ENCODE measurements around the gene ALDOA. TPM values are rescaled to one million over a fixed set of nuclear protein-coding genes. Genes with fewer than 3 reads are reported as not detected.

The ALDOA gene
- total and polyA plus RNA-seq, 9 of the 15 experiments (the other 6 are each of a cell fraction or from before 2014, with no cell fraction given): 311 to 2,224 (median 1,293) TPM

- TF ChIP-seq HNRNPUL1 (IDR thresholded peaks at IDR 0.05; ENCODE audit: low read length) (no peak), GATA2 (CRISPR knock-in tag; IDR thresholded peaks at IDR 0.05) (no peak), MLX (CRISPR knock-in tag; conservative IDR thresholded peaks at IDR 0.05) (peak in 1 of 2 experiments; percentile 25; a peak in 1 of 4 replicates), MLLT1 (IDR thresholded peaks at IDR 0.05) (peak in 1 of 2 experiments; percentile 79; a peak in 1 of 4 replicates), ETS1 (conservative IDR thresholded peaks at IDR 0.05; ENCODE audit: control insufficient read depth, low read depth, low read length) (no peak), SPI1 (IDR thresholded peaks at IDR 0.05; ENCODE audit: borderline replicate concordance, low read depth, low read length) (peak; percentile 80; the same call in 1 of the 2 replicates), HDAC6 (IDR thresholded peaks at IDR 0.05; ENCODE audit: low read depth, low read length) (no peak), JUND (IDR thresholded peaks at IDR 0.05; ENCODE audit: borderline replicate concordance, low read depth, low read length) (peak; percentile 49; the same call in 1 of the 2 replicates), JUND (tag; IDR thresholded peaks at IDR 0.05; ENCODE audit: borderline replicate concordance, low read depth, low read length) (no peak), SUPT5H (IDR thresholded peaks at IDR 0.05) (peak; percentile 63; the same call in 1 of the 2 replicates), SMARCB1 (IDR thresholded peaks at IDR 0.05; ENCODE audit: insufficient read length, low read depth) (no peak), HDAC2 (IDR thresholded peaks at IDR 0.05) (peak; percentile 25), SMARCA4 (IDR thresholded peaks at IDR 0.05) (peak; percentile 82), ERF (CRISPR knock-in tag; IDR thresholded peaks at IDR 0.05) (0 out of 2 replicates have a peak, but pooled peaks have one; percentile 43), NFE2L1 (tag; IDR thresholded peaks at IDR 0.05; ENCODE audit: borderline replicate concordance, low read depth) (no peak), ZNF75A (CRISPR knock-in tag; IDR thresholded peaks at IDR 0.05) (no peak), ZNF316 (IDR thresholded peaks at IDR 0.05) (peak; percentile 71), MIER1 (IDR thresholded peaks at IDR 0.05; ENCODE audit: low read depth) (0 out of 2 replicates have a peak, but pooled peaks have one; percentile 25), ZEB2 (IDR thresholded peaks at IDR 0.05) (0 out of 2 replicates have a peak, but pooled peaks have one; percentile 18), NONO (IDR thresholded peaks at IDR 0.05; ENCODE audit: low read depth in 2 of 2, low read length in 1 of 2) (peak in 1 of 2 experiments; percentile 24; a peak in 2 of 4 replicates), ATF3 (IDR thresholded peaks at IDR 0.05) (peak; percentile 63), ATF3 (CRISPR knock-in tag; conservative IDR thresholded peaks at IDR 0.05) (no peak)
- TF ChIP-seq, protein P1, sequence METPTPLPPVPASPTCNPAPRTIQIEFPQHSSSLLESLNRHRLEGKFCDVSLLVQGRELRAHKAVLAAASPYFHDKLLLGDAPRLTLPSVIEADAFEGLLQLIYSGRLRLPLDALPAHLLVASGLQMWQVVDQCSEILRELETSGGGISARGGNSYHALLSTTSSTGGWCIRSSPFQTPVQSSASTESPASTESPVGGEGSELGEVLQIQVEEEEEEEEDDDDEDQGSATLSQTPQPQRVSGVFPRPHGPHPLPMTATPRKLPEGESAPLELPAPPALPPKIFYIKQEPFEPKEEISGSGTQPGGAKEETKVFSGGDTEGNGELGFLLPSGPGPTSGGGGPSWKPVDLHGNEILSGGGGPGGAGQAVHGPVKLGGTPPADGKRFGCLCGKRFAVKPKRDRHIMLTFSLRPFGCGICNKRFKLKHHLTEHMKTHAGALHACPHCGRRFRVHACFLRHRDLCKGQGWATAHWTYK (CRISPR knock-in tag; IDR thresholded peaks at IDR 0.05): 0 out of 2 replicates have a peak, but pooled peaks have one; percentile 40
These were observed 592 bp downstream of the ALDOA start (continued) for GRCh38 chr16:30065943-30066760.

Measured in K562 (cell line).